Esophagus squamous epithelium (tissue), 4 donors: ENCODE measurements around the gene SLITRK5.

Experiments
- POLR2A ChIP-seq, 4 donors: fragments of 450-650 bp; IDR thresholded peaks; one replicate each; pipeline ENCODE4 v1.6.1; 2017; ENCODE audit warnings: antibody characterized with exemption in 4 of 4, mild to moderate bottlenecking in 4 of 4, moderate library complexity in 3 of 4
- TF ChIP-seq, protein P1 (sequence below), 6 experiments: fragments of 450-650 bp in 4 of 6; fragments of 200-600 bp in 2 of 6; sonication (generic) in 2 of 6; IDR thresholded peaks; one replicate each; pipeline ENCODE4 v1.5.1; 2016 to 2019; ENCODE audit warnings: antibody characterized with exemption in 6 of 6, mild to moderate bottlenecking in 4 of 6, moderate library complexity in 4 of 6

DNA sequence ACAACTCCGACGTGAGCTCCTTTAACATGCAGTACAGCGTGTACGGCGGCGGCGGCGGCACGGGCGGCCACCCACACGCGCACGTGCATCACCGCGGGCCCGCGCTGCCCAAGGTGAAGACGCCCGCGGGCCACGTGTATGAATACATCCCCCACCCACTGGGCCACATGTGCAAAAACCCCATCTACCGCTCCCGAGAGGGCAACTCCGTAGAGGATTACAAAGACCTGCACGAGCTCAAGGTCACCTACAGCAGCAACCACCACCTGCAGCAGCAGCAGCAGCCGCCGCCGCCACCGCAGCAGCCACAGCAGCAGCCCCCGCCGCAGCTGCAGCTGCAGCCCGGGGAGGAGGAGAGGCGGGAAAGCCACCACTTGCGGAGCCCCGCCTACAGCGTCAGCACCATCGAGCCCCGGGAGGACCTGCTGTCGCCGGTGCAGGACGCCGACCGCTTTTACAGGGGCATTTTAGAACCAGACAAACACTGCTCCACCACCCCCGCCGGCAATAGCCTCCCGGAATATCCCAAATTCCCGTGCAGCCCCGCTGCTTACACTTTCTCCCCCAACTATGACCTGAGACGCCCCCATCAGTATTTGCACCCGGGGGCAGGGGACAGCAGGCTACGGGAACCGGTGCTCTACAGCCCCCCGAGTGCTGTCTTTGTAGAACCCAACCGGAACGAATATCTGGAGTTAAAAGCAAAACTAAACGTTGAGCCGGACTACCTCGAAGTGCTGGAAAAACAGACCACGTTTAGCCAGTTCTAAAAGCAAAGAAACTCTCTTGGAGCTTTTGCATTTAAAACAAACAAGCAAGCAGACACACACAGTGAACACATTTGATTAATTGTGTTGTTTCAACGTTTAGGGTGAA lies 6.6 kb downstream of the SLITRK5 start:
- TF ChIP-seq, protein P1, sequence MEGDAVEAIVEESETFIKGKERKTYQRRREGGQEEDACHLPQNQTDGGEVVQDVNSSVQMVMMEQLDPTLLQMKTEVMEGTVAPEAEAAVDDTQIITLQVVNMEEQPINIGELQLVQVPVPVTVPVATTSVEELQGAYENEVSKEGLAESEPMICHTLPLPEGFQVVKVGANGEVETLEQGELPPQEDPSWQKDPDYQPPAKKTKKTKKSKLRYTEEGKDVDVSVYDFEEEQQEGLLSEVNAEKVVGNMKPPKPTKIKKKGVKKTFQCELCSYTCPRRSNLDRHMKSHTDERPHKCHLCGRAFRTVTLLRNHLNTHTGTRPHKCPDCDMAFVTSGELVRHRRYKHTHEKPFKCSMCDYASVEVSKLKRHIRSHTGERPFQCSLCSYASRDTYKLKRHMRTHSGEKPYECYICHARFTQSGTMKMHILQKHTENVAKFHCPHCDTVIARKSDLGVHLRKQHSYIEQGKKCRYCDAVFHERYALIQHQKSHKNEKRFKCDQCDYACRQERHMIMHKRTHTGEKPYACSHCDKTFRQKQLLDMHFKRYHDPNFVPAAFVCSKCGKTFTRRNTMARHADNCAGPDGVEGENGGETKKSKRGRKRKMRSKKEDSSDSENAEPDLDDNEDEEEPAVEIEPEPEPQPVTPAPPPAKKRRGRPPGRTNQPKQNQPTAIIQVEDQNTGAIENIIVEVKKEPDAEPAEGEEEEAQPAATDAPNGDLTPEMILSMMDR (IDR thresholded peaks at IDR 0.05): no peak
- TF ChIP-seq POLR2A (IDR thresholded peaks at IDR 0.05): no peak
